Femur (tissue), 1 donor: Measurements from ENCODE around the gene CYTH4.
"Not testable (repeated sequence)": the region's sequence is repeated elsewhere in the genome, so short reads cannot be mapped to it uniquely, and the experiment has no call there.

Source experiments
- DNase-seq: peaks from one replicate; pipeline ENCODE4 v3.0.0-alpha.2; 2017

CYTH4 gene

DNA sequence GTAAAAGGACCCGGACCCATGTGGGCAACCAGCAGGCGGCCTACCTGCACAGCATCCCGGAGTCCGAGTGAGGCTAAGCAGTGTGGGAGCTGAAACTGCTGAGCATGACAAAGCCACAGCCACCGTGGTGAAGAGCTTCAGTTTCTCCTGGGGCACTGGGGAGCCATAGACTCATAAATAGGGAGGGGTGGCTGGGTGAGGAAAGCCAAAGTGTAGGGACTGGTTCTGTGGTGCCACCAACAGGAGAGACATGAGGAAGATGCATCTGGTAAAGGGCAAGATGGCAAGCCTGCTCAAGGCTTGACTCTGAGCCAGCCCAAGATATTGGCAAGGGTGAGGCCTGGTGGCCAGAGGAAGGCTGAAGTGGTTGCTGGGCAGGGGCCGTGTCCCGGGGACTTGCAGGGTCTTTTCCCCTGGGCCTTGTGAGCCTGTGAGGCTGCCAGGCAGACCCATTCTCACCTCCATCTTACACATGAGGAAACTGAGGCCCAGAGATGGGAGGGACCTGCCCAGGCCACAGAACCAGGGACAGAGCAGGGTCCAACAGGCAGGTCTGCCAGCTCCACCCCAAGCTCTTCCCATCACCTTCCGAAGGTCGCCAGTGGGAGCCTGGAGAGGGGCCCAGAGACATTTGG is 30.4 kb downstream of the CYTH4 start:
- no peak for DNase-seq

DNA sequence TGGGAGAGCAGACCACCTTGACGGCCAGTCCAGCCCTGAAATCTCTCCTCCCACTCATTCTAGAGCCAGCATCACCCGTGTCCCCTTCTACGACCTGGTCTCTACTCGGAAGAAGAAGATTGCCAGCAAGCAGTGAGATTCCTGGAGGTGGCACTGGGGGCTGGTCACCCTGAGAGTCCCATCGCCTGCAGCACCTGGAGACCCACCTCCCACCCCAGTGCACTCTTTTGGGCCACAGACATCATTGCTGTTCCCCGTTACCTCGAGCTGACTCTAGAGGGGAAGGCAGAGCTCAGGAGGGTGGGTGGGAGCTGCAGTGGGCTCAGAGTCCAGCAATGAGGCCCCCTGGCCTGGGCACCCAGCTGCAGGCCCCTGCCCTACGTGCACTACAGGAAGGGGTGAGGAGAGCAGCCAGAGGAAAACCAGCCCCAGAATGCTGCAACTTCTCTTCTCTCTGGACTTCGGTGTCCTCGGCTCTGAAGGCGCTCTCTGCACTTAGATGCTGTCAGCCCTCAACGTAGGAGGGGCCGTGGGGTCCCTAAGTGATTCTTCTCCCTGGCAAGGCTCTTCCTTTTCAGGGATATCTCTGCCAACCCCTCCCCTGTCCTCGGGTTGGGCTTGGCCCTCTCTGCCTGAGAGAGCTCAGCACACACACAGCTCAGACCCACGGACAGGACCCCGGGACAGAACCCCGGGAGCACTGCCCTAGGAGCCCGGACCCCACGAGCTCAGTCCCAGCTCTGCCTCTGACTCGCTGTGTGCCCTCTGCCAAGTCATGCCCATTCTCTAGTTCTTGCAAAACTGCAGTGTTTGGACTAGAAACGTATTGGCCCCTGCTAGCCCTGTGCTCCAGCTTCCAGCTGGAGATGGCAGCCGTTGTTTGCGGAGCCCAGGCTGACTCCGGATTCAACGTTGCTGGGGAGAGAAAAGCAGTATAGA is 31.3 kb downstream of the CYTH4 start:
- DNase-seq: no peak

DNA sequence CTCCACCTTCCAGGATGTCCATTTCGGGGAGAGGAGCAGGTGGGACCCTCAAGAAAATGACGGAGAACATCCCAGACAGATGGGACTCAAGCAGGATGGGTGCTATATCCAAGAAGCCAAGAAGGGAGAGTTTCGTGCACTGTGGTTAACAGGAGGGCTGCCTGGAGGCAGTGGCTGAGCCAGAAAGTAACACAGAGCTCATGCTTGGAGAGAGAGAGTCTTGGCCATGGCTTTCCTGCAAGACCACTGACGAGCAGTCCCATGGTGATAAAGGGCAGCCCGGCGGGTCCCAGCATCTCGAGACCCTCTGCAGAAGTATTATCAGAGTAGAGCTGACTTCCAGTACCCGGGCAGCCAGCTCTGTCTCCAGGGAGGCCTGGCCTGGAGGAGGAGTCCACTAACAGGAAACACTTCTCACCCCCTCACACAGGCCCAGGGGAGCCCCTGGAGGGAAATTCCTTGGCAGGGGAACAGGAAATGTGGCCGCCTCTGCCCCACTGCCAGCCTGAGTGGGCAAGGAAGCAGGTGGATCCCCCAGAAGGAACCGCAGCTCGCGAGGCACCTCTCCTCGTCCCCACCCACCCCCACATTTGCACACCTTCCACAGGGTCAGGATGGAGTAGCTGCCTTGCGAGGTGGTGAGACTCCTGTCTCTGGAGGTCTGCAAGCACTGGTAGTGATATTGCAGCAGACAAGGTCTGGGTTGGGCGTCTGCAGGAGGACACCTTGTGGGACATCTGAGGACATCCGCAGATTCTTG is 32.2 kb downstream of the CYTH4 start:
- DNase-seq: no peak

DNA sequence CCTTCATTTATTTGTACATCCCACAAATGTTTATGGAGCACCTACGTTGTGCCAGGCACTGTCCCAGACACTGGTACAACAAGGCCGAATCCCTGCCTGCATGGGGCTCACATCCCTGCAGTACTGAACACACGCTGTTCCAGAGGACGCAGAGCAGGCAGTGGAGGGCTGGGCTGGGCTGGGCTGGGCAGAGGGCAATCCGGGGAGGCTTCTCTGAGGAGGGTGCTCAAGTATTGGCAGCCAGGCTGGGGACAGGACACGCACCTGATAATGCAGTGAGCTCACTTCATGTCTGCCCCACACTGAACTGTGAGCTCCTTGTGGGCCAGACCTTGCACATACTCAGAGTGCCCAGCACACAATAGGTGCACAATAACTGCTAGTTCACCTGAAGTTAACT is 34.1 kb downstream of the CYTH4 start:
- DNase-seq: no peak

DNA sequence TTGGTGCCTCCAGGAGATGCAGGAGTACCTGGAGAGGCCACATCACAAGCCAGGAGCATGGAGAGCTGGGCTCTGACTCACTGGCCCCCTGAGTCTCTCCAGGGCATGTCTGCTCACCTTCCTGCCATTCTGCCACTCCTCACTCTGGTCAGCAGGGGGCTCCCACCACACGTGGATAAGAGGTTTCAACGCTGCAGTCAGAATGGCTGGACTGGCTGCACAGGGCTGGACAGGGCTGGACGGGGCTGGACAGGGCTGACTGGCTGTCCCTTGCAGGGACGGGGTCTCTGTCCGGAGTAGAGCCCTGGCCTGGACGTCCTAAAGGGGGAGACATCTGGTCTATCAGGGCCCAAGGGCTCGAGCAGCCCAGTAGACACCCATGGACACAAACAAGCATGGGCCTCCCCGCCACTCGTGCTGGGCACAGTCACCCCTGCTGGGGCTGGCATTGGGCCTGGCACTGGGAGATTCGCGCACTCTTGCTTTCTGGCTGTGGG is 34.6 kb downstream of the CYTH4 start:
- DNase-seq: peak; percentile 85

DNA sequence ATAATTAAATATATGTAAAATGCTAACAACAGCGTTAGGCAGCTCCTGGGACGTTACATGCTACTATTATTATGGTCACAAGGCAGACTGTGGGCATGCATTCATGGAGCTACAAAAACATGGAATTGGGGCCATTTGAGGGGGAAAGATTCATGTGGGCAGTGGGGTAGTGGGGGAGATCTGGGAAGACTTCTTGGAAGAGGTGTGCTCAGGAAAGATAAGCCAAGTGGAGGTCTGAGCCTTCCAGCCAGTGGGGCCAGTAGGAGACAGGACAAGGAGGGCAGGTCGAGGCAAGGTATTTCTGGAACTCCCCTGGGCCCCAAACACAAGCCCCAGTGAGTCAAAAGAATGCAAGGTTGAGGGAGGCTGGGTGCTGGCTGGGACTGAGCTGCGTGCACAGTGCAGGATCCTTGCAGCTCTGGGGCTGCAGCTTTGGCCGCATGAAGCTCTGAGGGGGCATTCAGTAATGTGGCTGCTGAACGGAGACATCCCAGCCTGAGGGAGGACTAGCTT is 35.4 kb downstream of the CYTH4 start:
- no peak for DNase-seq

DNA sequence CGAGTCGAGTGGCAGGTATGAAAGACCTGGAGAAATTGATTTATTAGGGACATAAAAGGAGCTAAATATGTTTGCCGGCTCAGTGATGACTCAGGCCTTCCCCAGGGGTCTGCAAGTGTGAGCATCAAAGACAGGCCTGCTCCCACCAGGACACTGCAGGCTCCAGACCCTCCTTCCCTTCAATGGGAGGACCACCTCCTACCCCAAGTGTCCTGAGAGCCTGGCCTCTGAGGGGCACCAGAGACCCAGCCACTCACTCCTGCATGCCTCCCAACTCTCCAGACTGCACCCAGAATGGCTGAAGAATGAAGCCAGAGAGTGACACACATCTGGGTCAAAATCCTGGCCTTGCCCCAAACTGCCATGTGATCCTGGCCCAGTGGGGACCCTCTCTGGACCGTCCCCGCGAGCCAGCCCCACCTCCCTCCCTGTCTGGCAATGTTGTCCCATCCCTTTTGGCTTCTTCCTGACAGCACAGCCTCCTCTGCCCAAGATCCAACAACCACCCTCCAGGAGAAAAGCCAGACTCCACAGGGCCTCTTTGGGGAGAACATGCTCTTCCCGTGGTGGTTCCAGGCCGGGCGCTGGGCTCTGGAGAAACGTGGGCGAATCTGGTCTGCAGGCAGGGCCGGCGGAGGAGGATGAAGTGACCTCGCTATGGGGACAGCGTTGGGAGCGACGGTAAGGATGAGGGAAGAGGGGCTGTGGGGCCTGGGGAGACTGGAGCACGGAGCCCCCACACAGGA is 36.2 kb downstream of the CYTH4 start:
- no peak for DNase-seq

DNA sequence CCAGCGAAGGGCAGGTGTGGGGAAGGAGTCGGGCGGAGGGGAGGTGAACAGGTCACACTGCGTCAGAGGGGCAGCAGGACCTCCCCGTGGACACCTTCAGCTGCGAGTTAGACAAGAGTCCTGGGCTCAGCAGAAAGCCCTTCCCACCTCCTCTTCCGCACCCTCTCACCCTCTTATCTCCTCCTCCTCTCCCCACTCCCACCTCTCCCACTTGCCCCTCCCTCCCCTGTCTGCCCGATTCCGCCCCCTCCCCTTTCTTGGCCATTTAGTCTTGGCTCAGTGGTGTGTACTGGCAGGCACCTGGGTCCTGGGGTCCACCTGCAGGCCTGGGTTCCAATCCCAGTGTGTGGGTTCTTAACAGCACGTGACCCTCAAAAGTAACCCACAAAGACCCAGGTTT is 37.2 kb downstream of the CYTH4 start:
- no peak for DNase-seq

DNA sequence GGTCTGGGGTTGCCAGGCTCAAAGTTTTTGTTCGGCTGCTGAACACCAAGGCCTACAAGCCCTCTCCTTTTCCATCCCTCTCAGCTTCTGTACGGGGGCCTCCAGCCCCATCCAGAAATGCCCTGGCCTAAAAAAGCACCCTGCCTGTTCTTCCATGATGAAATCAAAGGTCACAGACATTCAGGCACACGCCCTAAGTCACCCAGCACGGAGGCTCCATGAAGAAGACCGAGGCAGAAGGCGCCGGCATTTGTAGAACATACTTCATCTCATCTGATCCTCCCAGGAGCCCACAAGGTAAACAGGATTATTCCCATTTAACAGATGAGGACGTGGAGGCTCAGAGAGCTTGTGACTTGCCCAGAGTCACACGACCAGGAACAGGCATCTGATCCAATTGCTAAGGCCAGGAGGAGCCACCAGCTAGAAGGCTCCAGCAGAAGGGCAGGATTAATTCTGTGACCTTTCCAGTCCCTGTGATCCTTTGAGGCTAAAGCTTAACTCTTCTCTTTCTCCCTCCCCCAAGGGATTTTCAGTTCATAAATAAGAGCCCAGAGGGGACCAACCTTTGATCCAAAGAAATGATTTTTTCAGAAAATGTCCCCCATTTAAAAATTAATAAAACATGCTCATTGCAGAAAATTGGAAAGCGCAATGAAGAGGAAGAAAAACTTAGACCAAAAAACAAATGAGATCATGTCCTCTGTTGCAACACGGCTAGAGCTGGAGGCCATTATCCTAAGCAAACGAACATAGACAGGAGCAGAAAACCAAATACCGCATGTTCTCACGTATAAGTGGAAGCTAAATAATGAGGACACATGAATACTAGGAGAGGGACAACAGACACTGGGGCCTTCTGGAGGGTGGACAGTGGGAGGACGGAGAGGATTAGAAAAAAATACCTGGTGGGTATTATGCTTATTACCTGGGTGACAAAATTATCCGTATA is 38.7 kb downstream of the CYTH4 start:
- DNase-seq: no peak

DNA sequence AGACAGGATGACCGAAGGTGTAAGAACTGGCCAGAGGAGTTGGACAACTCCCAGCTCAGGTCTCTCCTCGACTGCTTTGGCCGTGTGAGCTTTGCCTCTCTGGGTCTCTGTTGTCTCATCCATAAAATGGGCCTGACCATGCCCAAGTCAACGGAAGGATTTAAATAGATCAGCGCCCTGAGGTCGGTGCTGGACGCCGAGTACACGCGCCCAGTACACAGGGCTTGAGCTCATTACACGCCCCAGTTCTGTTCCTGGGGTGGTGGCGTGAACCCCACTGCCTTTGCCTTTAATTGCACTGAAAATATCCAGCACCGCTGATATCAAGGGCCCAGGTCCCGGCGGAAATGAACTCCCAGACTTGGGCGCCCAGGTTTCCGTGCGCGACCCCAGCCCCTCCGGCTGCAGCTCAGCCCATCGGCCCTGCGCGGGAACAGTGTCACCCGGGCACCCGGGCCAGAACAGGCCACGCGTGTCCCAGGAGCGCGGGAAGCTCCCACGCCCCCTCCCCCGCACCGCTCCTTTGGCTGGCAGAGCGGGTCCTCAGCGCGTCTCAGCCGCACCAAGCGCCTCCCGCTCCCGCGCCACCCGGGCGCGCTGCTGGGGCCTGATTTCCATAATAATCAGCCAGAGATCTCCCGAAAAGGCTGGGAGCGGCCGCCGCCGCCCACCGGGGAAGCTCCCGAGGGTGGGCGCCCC is 42.2 kb downstream of the CYTH4 start:
- no peak for DNase-seq

DNA sequence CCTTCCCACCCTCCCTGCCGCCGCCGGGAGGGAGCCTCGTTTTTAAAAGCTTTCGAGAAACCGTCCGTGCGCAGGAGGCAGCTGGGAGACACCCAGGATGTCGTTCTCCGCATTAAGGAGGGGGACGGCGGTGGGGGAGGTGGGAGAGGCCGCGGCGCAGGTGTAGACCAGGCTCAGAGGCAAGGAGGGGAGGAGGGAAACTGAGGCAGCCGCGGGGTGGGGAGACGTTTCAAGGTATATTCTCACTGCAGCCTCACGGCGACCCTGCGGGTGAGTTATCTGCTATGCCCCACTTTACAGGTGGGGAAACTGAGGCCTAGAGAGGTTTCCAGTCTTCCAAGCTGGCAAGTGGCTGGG is 42.7 kb downstream of the CYTH4 start:
- DNase-seq: no peak

DNA sequence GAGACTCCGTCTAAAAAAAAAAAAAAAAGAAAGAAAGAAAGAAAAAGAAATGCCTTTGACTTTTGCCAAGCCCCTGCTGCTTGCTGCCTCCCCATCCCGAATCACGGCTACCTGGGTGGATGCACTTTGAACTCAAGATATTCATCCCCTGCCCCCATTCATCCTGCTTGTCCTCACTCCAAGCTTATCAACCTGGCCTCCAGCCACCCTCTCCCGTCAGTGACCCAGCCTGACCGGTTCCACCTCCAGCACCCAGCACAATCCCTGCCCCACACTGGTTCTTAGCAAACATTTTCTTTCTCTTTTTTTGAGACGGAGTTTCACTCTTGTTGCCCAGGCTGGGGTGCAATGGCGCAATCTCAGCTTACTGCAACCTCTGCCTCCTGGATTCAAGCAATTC is 44.4 kb downstream of the CYTH4 start:
- DNase-seq: no peak

DNA sequence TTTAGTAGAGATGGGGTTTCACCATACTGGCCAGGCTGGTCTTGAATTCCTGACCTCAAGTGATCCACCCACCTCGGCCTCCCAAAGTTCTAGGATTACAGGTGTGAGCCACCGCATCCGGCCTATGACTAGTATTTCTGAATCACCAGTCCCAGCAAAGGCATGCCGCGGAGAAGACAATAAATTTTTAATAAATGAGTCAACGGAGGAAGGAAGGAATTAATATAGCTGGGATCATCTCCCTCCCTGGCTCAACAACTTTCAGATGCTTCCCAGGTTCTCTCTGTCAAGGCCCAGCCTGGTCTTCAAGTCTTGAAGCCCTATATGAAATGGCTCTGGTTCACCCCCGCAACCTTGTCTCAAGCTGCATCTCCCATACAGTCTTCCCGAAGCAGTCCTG is 45.7 kb downstream of the CYTH4 start:
- no peak for DNase-seq

DNA sequence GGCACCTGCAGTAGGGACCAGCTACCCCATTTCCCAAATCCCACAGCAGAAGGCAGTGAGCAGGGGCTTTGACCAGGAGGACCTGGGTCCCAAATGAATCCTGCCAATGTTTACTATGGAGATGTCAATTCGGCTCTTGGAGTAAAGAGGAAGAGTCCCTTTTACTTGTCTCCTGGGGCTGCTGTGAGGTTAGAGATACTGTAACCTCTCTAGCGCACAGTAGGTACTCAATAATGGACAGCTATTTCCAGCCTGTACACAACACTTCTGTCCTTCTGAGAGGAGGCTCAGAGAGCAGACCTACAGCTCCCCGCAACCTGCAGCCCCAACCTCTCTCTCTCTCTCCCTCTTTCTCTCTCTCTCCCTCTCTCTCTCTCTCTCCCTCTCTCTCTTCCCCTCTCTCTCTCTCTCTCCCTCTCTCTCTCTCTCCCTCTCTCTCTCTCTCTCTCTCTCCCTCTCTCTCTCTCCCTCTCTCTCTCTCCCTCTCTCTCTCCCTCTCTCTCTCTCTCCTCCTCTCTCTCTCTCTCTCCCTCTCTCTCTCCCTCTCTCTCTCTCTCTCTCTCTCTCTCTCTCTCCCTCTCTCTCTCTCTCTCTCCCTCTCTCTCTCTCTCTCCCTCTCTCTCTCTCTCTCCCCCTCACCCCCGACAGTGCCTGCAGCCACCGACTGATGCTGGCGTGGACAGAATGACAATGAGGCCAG is 46.4 kb downstream of the CYTH4 start:
- not testable (repeated sequence) for DNase-seq

DNA sequence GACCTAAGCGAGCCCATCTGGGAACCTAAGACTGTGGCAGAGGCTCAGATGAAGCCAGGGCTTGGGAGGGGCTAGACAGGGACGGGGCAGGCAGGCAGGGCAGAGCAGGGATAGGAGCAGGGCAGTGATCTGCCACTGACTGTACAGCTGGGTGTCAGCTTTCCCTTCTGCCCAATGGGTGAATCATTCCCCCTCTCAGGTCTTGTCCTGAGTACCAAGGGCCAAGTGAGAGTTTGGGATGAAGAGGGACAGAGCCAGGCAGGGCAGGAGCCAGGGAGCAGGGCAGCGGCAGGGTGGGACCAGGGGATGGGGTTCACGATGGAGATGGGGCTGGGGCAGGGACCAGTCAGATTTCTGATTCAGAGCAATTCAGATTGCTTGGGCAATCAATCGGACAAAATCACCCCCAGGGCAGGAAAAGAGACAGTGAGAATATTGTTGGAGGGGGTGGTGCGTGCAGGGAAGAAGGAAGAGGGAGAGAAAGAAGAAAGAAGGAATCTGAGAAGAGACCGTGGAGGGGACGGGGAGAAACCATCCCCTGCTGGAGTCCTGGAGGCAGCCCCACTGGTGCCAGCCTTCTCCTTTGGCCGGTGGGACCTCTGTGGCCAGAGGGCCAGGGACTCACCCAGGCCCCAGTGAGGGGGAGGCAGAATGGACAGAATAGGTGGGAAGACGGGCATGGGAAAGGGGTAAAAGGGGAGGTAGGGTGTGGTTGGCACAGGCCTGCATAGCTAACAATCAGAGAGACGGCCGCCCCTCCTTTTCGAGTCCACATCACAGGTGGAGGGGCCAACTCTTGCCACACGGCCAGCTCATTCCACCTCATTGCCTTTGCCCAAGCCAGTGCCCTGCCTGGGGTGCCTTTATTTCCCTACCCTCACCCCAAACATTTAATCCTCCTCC is 47.2 kb downstream of the CYTH4 start:
- DNase-seq: no peak

DNA sequence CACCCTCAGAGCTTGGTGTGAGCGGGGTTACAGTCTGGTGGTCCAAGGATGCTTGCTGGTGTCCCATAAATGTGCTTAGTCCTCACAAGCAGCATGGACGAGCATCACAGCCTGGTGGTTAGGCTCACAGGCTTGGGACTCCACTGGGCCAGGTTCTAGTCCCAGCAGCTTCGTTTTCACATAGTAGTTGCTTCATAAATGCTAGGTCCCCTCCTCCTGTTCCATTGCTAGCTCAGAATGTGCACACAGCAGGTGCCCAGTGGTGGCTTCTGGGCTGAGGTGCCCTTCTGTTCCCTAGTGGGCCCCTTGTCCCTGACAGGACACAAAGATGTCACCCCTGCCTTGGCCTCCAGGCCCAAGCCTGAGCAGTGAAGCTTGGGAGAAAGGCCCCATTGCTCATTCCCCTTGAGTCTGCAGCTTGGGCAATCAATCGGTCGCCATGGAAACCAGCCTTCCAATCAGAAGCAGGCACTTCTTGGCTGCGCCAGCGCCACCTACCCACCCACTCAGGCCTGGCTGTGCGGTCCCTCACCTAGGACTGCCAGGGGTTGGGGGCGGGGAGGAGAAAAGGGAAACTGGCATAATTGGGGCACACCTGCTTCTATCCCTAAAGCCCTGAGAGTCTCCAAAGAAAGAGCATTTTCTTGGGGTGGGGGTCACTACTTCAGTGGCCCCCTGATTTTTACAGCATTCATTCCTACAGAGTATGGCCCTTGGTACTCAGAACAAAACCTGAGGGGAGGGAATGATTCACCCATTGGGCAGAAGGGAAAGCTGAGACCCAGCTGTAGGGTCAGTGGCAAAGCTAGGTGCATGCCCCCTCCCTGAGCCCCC is 48.1 kb downstream of the CYTH4 start:
- DNase-seq: no peak

DNA sequence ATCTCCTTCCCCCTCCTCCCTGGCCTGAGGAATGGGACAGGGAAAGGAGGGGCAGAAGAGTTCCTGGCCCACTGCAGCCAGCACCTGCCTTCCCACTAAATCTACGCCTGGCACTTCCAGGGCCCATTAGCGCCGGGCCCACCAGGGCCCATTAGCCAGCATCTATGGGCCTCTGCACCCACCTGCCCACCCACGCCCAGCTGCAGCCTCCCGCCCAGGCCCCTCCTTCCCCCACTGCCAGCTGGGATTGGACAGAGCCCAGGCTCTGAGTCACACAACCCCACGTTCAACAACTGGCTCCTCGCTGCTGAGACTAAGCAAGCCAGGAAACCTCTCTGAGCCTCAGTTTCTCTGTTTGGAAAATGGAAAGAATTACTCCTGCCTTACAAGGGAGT is 48.7 kb downstream of the CYTH4 start:
- no peak for DNase-seq
